ENCODE data around the gene GGT5. TPM values are rescaled to one million over a fixed set of nuclear protein-coding genes. Genes with fewer than 3 reads are reported as not detected.

The GGT5 gene
- total and polyA plus RNA-seq, 4 donors = 6.3 to 35.0 (median 20.2) TPM

DNA sequence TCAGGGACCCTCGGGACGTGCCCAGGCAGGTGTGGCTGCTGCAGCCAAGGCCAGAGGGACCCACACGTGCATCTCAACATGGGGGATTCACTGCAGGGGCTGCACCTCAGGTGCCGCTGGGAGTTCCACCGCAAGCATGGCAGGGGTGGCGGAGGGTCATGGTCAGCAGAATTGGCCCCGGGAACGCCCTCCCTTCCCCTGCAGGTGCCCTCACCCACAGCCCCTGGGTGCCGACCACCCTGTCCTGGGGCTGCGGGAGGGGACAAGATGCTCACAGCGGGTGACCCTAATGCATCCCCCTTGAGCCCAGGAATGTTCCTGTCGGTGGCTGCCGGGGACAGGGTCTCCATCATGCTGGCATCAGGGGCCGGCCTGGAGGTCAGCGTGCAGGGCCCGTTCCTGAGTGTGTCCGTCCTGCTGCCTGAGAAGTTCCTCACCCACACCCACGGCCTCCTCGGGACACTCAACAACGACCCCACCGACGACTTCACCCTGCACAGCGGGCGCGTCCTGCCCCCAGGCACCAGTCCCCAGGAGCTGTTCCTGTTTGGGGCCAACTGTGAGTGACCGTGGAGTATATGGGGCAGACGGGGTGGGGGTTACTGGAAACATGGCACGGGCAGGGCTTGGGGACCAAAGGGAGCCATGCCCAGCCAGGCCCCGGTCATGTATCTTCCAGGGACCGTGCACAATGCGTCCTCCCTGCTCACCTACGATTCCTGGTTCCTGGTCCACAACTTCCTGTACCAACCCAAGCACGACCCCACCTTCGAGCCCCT, 57.8 kb downstream of the GGT5 start (continued):
- TF ChIP-seq, protein P1, sequence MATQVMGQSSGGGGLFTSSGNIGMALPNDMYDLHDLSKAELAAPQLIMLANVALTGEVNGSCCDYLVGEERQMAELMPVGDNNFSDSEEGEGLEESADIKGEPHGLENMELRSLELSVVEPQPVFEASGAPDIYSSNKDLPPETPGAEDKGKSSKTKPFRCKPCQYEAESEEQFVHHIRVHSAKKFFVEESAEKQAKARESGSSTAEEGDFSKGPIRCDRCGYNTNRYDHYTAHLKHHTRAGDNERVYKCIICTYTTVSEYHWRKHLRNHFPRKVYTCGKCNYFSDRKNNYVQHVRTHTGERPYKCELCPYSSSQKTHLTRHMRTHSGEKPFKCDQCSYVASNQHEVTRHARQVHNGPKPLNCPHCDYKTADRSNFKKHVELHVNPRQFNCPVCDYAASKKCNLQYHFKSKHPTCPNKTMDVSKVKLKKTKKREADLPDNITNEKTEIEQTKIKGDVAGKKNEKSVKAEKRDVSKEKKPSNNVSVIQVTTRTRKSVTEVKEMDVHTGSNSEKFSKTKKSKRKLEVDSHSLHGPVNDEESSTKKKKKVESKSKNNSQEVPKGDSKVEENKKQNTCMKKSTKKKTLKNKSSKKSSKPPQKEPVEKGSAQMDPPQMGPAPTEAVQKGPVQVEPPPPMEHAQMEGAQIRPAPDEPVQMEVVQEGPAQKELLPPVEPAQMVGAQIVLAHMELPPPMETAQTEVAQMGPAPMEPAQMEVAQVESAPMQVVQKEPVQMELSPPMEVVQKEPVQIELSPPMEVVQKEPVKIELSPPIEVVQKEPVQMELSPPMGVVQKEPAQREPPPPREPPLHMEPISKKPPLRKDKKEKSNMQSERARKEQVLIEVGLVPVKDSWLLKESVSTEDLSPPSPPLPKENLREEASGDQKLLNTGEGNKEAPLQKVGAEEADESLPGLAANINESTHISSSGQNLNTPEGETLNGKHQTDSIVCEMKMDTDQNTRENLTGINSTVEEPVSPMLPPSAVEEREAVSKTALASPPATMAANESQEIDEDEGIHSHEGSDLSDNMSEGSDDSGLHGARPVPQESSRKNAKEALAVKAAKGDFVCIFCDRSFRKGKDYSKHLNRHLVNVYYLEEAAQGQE (IDR thresholded peaks at IDR 0.05) = no peak
- TF ChIP-seq YY1 (IDR thresholded peaks at IDR 0.05) = no peak
- TF ChIP-seq FOXA1 (IDR thresholded peaks at IDR 0.05) = no peak

DNA sequence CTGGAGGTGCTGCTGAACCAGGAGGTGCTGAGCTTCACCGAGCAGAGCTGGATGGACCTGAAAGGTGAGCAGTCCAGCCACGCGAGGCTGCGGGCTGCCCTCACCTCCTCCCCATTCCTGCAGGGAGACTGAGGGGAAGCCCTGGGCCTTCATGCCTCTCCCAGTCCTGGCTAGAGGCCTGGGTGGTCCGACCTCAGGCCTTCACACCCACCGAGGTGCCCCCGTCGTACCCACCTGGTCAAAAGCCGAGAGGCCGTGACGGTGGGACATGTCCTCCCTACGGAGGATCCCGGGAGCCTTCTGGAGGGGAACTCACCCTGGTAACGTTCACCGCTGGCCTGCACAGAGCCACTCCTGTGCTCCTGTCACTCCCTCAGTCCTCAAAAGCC, 58.5 kb downstream of the GGT5 start:
- no peaks in the 10 kb centered on the region for H3K9me3 ChIP-seq (ENCODE audit: control insufficient read depth in 4 of 4, low read length in 3 of 4)
- DNase-seq (ENCODE audit: low spot score) = no peak
- H3K4me1 ChIP-seq (ENCODE audit: control insufficient read depth in 4 of 4, insufficient read depth in 4 of 4, low read length in 3 of 4) = peaks cover 0 to 5% (median 4%) of the 10 kb centered on the region in 4 donors
- WGBS = 89% methylated on average over 15 of the region's 15 CpGs
- H3K9ac ChIP-seq (ENCODE audit: low read depth in 1 of 2, low read length in 2 of 2) = no peak overlapping the region
- no peaks in the 10 kb centered on the region for H3K36me3 ChIP-seq (ENCODE audit: control insufficient read depth in 4 of 4, insufficient read depth in 3 of 4, low read depth in 1 of 4, low read length in 3 of 4)
- H3K27ac ChIP-seq (ENCODE audit: low read depth in 1 of 2, low read length in 2 of 2) = no peak overlapping the region
- TF ChIP-seq EGR1 (IDR thresholded peaks at IDR 0.05; ENCODE audit: low read depth in 2 of 2) (no peak), RXRA (IDR thresholded peaks at IDR 0.05) (no peak), NR2F2 (IDR thresholded peaks at IDR 0.05) (no peak), HNF4A (conservative IDR thresholded peaks at IDR 0.05) (no peak), JUND (IDR thresholded peaks at IDR 0.05) (no peak), HNF4G (IDR thresholded peaks at IDR 0.05) (no peak), GABPA (IDR thresholded peaks at IDR 0.05 in 1 of 2, conservative IDR thresholded peaks at IDR 0.05 in 1 of 2) (no peak), SP1 (IDR thresholded peaks at IDR 0.05) (no peak), TAF1 (conservative IDR thresholded peaks at IDR 0.05) (no peak), FOXA1 (IDR thresholded peaks at IDR 0.05) (no peak), RAD21 (IDR thresholded peaks at IDR 0.05) (no peak), FOXA2 (IDR thresholded peaks at IDR 0.05) (no peak), YY1 (IDR thresholded peaks at IDR 0.05) (no peak)
- TF ChIP-seq, protein P1 (IDR thresholded peaks at IDR 0.05) = no peak
- TF ChIP-seq, protein P2, sequence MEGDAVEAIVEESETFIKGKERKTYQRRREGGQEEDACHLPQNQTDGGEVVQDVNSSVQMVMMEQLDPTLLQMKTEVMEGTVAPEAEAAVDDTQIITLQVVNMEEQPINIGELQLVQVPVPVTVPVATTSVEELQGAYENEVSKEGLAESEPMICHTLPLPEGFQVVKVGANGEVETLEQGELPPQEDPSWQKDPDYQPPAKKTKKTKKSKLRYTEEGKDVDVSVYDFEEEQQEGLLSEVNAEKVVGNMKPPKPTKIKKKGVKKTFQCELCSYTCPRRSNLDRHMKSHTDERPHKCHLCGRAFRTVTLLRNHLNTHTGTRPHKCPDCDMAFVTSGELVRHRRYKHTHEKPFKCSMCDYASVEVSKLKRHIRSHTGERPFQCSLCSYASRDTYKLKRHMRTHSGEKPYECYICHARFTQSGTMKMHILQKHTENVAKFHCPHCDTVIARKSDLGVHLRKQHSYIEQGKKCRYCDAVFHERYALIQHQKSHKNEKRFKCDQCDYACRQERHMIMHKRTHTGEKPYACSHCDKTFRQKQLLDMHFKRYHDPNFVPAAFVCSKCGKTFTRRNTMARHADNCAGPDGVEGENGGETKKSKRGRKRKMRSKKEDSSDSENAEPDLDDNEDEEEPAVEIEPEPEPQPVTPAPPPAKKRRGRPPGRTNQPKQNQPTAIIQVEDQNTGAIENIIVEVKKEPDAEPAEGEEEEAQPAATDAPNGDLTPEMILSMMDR (IDR thresholded peaks at IDR 0.05; ENCODE audit: low read depth, low read length, missing input control) = no peak
- TF ChIP-seq, protein P3, sequence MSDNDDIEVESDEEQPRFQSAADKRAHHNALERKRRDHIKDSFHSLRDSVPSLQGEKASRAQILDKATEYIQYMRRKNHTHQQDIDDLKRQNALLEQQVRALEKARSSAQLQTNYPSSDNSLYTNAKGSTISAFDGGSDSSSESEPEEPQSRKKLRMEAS (IDR thresholded peaks at IDR 0.05) = no peak
- TF ChIP-seq, protein P4, sequence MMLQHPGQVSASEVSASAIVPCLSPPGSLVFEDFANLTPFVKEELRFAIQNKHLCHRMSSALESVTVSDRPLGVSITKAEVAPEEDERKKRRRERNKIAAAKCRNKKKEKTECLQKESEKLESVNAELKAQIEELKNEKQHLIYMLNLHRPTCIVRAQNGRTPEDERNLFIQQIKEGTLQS (IDR thresholded peaks at IDR 0.05) = no peak
- TF ChIP-seq, protein P5, sequence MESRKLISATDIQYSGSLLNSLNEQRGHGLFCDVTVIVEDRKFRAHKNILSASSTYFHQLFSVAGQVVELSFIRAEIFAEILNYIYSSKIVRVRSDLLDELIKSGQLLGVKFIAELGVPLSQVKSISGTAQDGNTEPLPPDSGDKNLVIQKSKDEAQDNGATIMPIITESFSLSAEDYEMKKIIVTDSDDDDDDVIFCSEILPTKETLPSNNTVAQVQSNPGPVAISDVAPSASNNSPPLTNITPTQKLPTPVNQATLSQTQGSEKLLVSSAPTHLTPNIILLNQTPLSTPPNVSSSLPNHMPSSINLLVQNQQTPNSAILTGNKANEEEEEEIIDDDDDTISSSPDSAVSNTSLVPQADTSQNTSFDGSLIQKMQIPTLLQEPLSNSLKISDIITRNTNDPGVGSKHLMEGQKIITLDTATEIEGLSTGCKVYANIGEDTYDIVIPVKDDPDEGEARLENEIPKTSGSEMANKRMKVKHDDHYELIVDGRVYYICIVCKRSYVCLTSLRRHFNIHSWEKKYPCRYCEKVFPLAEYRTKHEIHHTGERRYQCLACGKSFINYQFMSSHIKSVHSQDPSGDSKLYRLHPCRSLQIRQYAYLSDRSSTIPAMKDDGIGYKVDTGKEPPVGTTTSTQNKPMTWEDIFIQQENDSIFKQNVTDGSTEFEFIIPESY (IDR thresholded peaks at IDR 0.05) = no peak
- no peaks in the 10 kb centered on the region for H3K27me3 ChIP-seq (ENCODE audit: control insufficient read depth in 4 of 4, insufficient read depth in 4 of 4, low read length in 3 of 4)
- no peak overlapping the region for H3K4me3 ChIP-seq (ENCODE audit: low read depth in 1 of 3, low read length in 3 of 3)

All from liver (tissue), 9 donors.